Measurements from ENCODE around the gene KIF26B. TPM values are rescaled to one million over a fixed set of nuclear protein-coding genes. Genes with fewer than 3 reads are reported as not detected.

KIF26B gene
- total RNA-seq, 1 experiment from 2014 or later = 0.04 TPM

DNA sequence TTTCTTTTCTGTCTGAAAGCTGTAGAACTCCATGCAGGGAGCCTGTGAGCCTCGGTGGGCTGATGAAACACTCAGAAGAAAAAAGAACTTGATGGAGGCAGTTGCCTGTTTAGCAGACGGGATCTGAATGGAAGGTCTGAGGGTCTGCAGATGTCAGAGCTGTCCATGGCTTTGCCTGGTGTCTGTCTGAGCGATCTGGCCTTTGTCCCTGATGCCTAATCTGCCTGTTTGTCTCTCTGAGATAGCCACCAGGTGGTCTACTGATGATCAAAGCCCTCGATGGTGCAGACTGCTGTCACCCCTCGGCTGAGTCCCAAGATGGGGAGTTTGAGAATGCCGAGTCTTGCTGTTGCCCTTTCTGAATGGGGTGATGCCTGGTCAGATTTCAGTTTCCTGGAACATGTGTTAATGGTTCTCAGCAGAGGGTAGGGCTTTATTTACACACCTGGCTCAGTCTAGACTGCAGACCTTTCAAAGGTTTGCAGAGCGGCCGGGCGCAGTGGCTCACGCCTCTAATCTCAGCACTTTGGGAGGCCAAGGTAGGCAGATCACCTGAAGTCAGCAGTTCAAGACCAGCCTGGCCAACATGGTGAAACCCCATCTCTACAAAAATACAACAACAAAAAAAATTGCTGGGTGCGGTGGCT, 90.4 kb downstream of the KIF26B start:
- Histone ChIP-seq H3K9ac (ENCODE audit: low read length) (no peak overlapping the region), H3K79me2 (ENCODE audit: low read length) (no peaks in the 10 kb centered on the region), H3K4me1 (ENCODE audit: insufficient read depth, low read length) (no peaks in the 10 kb centered on the region), H3K36me3 (ENCODE audit: low read depth, low read length) (no peaks in the 10 kb centered on the region), H3K27ac (ENCODE audit: low read length) (no peak overlapping the region), H3K4me3 (ENCODE audit: low read length) (no peak overlapping the region), H3K9me2 (replicated peaks; ENCODE audit: low read length) (no peaks in the 10 kb centered on the region), H2AFZ (ENCODE audit: low read length) (no peak overlapping the region), H3F3A (ENCODE audit: low read length, unreplicated experiment) (no peaks in the 10 kb centered on the region), H3K27me3 (ENCODE audit: low read length) (peaks cover 77% of the 10 kb centered on the region), H3K4me2 (ENCODE audit: low read length) (no peak overlapping the region), H3K9me3 (ENCODE audit: low read length) (no peaks in the 10 kb centered on the region), H4K20me1 (ENCODE audit: low read length) (no peaks in the 10 kb centered on the region)
- ChIA-PET POLR2A (ENCODE audit: unreplicated experiment) (no interaction called here), CTCF (no interaction called here)
- DNase-seq = no peak
- intact Hi-C loops (cut with micrococcal nuclease) = no loop called here
- TF ChIP-seq EZH2phosphoT487 (IDR thresholded peaks at IDR 0.05; ENCODE audit: borderline replicate concordance, low read length) = no peak
- TF ChIP-seq, protein P1, sequence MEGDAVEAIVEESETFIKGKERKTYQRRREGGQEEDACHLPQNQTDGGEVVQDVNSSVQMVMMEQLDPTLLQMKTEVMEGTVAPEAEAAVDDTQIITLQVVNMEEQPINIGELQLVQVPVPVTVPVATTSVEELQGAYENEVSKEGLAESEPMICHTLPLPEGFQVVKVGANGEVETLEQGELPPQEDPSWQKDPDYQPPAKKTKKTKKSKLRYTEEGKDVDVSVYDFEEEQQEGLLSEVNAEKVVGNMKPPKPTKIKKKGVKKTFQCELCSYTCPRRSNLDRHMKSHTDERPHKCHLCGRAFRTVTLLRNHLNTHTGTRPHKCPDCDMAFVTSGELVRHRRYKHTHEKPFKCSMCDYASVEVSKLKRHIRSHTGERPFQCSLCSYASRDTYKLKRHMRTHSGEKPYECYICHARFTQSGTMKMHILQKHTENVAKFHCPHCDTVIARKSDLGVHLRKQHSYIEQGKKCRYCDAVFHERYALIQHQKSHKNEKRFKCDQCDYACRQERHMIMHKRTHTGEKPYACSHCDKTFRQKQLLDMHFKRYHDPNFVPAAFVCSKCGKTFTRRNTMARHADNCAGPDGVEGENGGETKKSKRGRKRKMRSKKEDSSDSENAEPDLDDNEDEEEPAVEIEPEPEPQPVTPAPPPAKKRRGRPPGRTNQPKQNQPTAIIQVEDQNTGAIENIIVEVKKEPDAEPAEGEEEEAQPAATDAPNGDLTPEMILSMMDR (conservative IDR thresholded peaks at IDR 0.05; ENCODE audit: low read depth, low read length) = no peak
- TF ChIP-seq EZH2 (IDR thresholded peaks at IDR 0.05; ENCODE audit: low read length, unreplicated experiment) = no peak
- ATAC-seq = no peak
- no TSS peak for BruUV-seq (replicated peaks)

DNA sequence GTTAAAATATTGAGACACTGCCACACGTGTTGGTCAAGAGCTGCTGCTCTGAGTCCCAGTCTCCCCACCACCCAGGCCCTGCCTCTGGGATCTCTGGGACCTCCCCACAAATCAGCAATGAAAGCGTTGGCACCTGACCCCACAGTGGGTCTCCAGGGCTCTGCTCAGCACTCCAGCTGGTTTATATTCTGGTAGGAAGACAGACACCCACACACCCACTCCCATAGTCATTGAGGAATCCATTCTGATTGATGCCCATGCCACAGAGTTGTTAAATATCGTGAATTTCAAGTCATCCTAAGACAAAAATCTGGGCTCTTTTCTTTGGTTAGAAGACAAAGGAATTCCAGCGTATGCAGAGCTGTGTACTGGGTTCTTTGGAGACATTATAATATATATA, 91.6 kb downstream of the KIF26B start:
- ChIA-PET CTCF (no interaction called here), POLR2A (ENCODE audit: unreplicated experiment) (interaction anchor here (0.6 kb wide), 1 partner anchor 83 kb away, joined by 4 read pairs; no protein-coding TSS in a partner anchor)
- ATAC-seq (no peak), DNase-seq (no peak)
- H3K27me3 ChIP-seq (ENCODE audit: low read length) = peaks cover 67% of the 10 kb centered on the region
- no peaks in the 10 kb centered on the region for H3K79me2 ChIP-seq (ENCODE audit: low read length)
- no peaks in the 10 kb centered on the region for H3F3A ChIP-seq (ENCODE audit: low read length, unreplicated experiment)
- no peak overlapping the region for H3K27ac ChIP-seq (ENCODE audit: low read length)
- intact Hi-C loops (cut with micrococcal nuclease) = no loop called here
- no peak overlapping the region for H2AFZ ChIP-seq (ENCODE audit: low read length)
- H3K4me1 ChIP-seq (ENCODE audit: insufficient read depth, low read length) = no peaks in the 10 kb centered on the region
- no peaks in the 10 kb centered on the region for H4K20me1 ChIP-seq (ENCODE audit: low read length)
- no peaks in the 10 kb centered on the region for H3K9me3 ChIP-seq (ENCODE audit: low read length)
- BruUV-seq (replicated peaks) = no TSS peak
- H3K4me2 ChIP-seq (ENCODE audit: low read length) = no peak overlapping the region
- H3K4me3 ChIP-seq (ENCODE audit: low read length) = no peak overlapping the region
- TF ChIP-seq EZH2 (IDR thresholded peaks at IDR 0.05; ENCODE audit: low read length, unreplicated experiment) (no peak), EZH2phosphoT487 (IDR thresholded peaks at IDR 0.05; ENCODE audit: borderline replicate concordance, low read length) (no peak)
- TF ChIP-seq, protein P1 (conservative IDR thresholded peaks at IDR 0.05; ENCODE audit: low read depth, low read length) = no peak
- no peak overlapping the region for H3K9ac ChIP-seq (ENCODE audit: low read length)
- H3K36me3 ChIP-seq (ENCODE audit: low read depth, low read length) = no peaks in the 10 kb centered on the region
- no peaks in the 10 kb centered on the region for H3K9me2 ChIP-seq (replicated peaks; ENCODE audit: low read length)

DNA sequence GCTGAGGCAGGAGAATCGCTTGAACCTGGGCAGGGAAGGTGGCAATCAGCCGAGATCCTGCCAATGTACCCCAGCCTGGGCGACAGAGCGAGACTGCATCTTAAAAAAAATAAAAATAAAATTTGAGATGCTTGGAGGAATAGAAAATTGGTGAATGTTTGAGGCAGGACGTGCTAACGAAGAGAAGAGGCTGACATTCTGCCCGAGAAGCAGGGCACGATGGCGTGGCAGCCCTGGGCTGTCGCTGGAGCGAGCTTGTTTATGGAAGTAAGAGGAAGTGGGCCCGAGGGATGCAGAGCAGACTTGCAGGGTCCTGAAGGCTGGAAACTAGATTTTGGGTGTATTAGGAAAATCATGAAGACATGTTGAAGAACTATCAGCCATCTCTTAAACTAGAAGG, 92.6 kb downstream of the KIF26B start:
- intact Hi-C loops (cut with micrococcal nuclease) = no loop called here
- ChIA-PET POLR2A (ENCODE audit: unreplicated experiment) (no interaction called here), CTCF (no interaction called here)
- H3K4me3 ChIP-seq (ENCODE audit: low read length) = no peak overlapping the region
- ATAC-seq (no peak), DNase-seq (no peak)
- H3K9me3 ChIP-seq (ENCODE audit: low read length) = no peaks in the 10 kb centered on the region
- H3K79me2 ChIP-seq (ENCODE audit: low read length) = no peaks in the 10 kb centered on the region
- H3K9me2 ChIP-seq (replicated peaks; ENCODE audit: low read length) = no peaks in the 10 kb centered on the region
- BruUV-seq (replicated peaks) = no TSS peak
- H3K9ac ChIP-seq (ENCODE audit: low read length) = no peak overlapping the region
- H2AFZ ChIP-seq (ENCODE audit: low read length) = no peak overlapping the region
- H3K27me3 ChIP-seq (ENCODE audit: low read length) = peaks cover 61% of the 10 kb centered on the region
- H3K36me3 ChIP-seq (ENCODE audit: low read depth, low read length) = no peaks in the 10 kb centered on the region
- H3K4me2 ChIP-seq (ENCODE audit: low read length) = no peak overlapping the region
- no peaks in the 10 kb centered on the region for H3F3A ChIP-seq (ENCODE audit: low read length, unreplicated experiment)
- H4K20me1 ChIP-seq (ENCODE audit: low read length) = no peaks in the 10 kb centered on the region
- no peak overlapping the region for H3K27ac ChIP-seq (ENCODE audit: low read length)
- TF ChIP-seq EZH2phosphoT487 (IDR thresholded peaks at IDR 0.05; ENCODE audit: borderline replicate concordance, low read length) (no peak), EZH2 (IDR thresholded peaks at IDR 0.05; ENCODE audit: low read length, unreplicated experiment) (no peak)
- TF ChIP-seq, protein P1 (conservative IDR thresholded peaks at IDR 0.05; ENCODE audit: low read depth, low read length) = no peak
- no peaks in the 10 kb centered on the region for H3K4me1 ChIP-seq (ENCODE audit: insufficient read depth, low read length)
